NCI-H2196 (cell line): ENCODE results near the gene OSGEPL1.
"Not testable (repeated sequence)": the region's sequence is repeated elsewhere in the genome, so short reads cannot be mapped to it uniquely, and the experiment has no call there.

ENCODE experiments used
- DNase-seq: peaks from one replicate; lab custom pipeline; 2025; ENCODE audit not compliant: unreplicated experiment; lab: John Stamatoyannopoulos, UW

OSGEPL1 gene

DNA sequence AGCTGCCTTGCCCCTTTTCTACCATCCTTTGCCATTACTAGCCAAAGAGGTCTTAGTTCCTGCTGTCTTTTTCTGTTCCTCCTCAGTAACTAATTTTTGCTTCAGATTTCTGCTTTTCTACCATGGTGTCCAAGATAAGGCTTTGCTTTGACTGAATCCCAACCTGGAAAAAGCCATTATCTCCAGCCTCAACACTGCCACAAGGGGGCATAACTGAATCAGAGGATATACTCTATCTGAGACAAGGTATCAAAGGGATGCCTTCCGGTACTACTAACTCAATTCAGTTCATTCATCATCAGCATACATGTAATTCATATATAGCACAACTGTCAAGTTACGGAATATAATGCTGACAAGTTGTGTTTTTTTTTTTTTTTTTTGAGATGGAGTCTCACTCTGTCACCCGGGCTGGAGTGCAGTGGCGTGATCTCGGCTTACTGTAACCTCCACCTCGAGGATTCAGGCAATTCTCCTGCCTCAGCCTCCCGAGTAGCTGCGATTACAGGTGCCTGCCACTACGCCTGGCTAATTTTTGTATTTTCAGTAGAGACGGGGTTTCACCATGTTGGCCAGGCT is 11.4 kb downstream of the OSGEPL1 start:
- DNase-seq, result peak; percentile 32

- DNase-seq, result no peak
These were observed 33.2 kb downstream of the OSGEPL1 start for GRCh38 chr2:189729430-189729829.

DNA sequence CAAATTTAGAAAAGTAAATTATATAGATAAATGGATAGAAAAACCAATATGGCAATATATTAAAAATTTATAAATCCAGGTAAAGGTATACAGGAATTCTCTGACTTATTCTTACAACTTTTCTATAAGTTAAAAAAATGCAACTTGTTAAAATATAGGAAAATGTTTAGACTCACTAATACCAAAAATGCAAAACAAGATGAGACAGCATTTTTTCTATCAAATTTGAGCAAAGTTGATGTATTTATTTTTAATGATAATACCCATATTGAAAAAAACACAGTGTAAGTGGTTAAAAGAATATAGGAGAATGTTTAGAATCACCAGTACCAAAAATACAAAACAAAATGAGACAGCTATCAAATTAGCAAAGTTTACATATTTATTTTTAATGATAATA is 35.7 kb downstream of the OSGEPL1 start:
- no peak for DNase-seq

DNA sequence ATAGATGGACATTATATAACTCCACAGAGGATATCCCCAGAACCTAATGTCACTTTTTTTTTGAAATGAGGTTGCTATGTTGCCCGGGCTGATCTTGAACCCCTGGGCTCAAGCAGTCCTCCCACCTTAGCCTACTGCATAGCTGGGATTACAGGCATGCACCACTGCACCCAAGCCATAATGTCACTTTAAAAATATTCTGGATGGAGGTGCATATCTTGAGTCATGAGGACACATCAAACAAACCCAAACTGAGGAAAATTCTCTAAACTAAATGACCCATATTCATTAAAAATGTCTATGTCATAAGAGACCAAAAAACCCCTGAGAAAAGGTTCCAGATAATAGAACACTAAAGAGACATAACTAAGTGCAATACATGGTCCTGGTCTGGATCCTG is 36.3 kb downstream of the OSGEPL1 start:
- no peak for DNase-seq

- DNase-seq, result no peak
These were observed 39.4 kb downstream of the OSGEPL1 start for GRCh38 chr2:189723192-189723591.

- no peak for DNase-seq
These were observed 43.0 kb downstream of the OSGEPL1 start for GRCh38 chr2:189719571-189719970.

DNA sequence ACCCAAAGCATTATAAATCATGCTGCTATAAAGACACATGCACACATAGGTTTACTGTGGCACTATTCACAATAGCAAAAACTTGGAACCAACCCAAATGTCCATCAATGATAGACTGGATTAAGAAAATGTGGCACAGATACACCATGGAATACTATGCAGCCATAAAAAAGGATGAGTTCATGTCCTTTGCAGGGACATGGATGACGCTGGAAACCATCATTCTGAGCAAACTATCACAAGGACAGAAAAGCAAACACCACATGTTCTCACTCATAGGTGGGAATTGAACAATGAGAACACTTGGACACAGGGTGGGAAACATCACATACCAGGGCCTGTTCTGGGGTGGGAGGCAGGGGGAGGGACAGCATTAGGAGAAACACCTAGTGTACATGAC is 45.0 kb downstream of the OSGEPL1 start:
- DNase-seq, result not testable (repeated sequence)

- no peak for DNase-seq
These were observed 52.9 kb downstream of the OSGEPL1 start for GRCh38 chr2:189709501-189710221.

- DNase-seq, result no peak
These were observed 60.5 kb downstream of the OSGEPL1 start for GRCh38 chr2:189702071-189702470.

DNA sequence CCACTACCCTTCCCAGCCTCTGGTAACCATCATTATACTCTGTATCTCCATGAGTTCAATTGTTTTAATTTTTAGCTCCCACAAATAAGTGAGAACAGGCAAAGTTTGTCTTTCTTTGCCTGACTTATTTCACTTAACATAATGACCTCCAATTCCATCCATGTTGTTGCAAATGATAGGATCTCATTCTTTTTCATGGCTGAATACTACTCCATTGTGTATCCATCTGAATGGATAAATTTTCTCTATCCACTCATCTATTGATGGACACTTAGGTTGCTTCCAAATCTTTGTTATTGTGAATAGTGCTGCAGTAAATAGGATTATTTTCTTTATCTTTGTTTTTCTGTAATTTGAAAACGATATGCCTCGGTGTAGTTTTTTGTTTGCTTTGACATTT is 61.9 kb downstream of the OSGEPL1 start:
- no peak for DNase-seq

DNA sequence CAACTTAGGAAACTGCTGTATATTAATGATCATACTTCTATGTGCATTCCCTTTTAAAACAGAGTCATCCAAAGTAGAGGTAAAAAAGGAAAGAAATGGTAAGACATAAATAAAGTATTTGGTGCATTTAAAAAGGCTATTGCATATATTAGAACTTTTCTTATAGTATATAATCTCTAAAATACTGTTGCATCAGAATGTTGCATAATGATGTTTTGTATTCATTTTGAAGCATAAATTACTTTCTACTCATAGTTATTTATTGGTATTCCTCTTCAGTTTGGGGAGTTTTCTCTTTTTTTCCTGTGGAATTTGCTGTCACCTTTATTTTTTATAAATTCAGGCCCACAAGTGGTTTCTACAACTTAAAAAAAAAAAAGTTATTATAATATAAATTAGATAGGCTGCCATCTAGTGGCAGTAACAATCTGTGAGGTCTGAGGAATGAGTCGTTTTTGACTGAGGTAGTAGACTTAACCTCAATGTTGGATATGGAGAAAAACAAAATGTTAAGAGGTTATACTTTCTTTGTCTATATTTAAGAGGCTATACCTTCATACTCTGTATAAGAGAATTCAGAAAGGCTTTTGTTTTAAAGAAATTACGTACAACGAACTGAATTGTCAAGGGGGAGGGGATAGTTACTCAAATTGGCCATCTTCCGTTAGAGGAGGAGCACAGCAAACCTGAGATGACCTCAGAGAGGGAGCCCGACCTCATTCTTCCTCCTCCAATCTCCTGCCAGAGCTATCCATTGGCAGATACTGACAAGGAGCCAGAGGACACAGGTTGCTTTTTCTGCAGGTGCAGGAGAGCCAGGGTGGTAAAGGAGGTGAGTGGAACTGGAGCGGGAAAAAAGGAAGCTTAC is 64.3 kb downstream of the OSGEPL1 start:
- peak; percentile 67 for DNase-seq
